ENCODE data around the gene CELSR1.

CELSR1 gene

GRCh38 chr22:46326066-46326680, 211.2 kb downstream of the CELSR1 start:
- H3K9me3 ChIP-seq: no peaks in the 10 kb centered on the region
- H3K27ac ChIP-seq: no peak overlapping the region
- TF ChIP-seq, protein P1, sequence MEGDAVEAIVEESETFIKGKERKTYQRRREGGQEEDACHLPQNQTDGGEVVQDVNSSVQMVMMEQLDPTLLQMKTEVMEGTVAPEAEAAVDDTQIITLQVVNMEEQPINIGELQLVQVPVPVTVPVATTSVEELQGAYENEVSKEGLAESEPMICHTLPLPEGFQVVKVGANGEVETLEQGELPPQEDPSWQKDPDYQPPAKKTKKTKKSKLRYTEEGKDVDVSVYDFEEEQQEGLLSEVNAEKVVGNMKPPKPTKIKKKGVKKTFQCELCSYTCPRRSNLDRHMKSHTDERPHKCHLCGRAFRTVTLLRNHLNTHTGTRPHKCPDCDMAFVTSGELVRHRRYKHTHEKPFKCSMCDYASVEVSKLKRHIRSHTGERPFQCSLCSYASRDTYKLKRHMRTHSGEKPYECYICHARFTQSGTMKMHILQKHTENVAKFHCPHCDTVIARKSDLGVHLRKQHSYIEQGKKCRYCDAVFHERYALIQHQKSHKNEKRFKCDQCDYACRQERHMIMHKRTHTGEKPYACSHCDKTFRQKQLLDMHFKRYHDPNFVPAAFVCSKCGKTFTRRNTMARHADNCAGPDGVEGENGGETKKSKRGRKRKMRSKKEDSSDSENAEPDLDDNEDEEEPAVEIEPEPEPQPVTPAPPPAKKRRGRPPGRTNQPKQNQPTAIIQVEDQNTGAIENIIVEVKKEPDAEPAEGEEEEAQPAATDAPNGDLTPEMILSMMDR (IDR thresholded peaks at IDR 0.05): no peak
- no peak overlapping the region for H3K4me3 ChIP-seq (ENCODE audit: low read depth in 1 of 2, low read length in 1 of 2)
- H3K27me3 ChIP-seq: no peaks in the 10 kb centered on the region
- H3K4me1 ChIP-seq (ENCODE audit: control insufficient read depth in 1 of 2, insufficient read depth in 1 of 2, low read depth in 1 of 2, low read length in 1 of 2): no peaks in the 10 kb centered on the region
- H3K36me3 ChIP-seq: peaks cover 95% of the 10 kb centered on the region

GRCh38 chr22:46323162-46323561, 214.3 kb downstream of the CELSR1 start:
- no peaks in the 10 kb centered on the region for H3K9me3 ChIP-seq
- H3K4me3 ChIP-seq (ENCODE audit: low read depth in 1 of 2, low read length in 1 of 2): no peak overlapping the region
- H3K27ac ChIP-seq: no peak overlapping the region
- H3K27me3 ChIP-seq: no peaks in the 10 kb centered on the region
- H3K36me3 ChIP-seq: peaks cover 96% of the 10 kb centered on the region
- TF ChIP-seq, protein P1 (IDR thresholded peaks at IDR 0.05): no peak
- H3K4me1 ChIP-seq (ENCODE audit: control insufficient read depth in 1 of 2, insufficient read depth in 1 of 2, low read depth in 1 of 2, low read length in 1 of 2): no peaks in the 10 kb centered on the region

DNA sequence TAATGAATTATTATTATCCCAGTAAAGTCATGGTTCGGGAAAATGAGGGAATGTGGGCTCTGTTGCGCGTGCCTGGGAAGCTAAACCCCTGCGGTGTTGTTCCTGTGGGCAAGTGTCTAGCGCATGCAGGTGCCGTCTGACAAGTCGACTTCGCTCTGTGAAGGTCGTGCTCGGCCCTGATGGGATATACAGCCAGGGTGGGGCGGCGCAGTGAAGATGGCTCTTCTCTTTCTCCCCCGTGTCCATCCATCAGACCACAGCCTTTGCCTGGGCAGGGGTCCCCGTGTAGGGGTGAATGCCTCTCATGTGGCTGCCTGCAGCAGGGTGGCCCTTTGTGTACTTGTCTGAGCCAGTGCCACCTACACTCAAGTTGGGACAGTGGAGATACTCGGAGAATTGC, 214.7 kb downstream of the CELSR1 start:
- peaks cover 97% of the 10 kb centered on the region for H3K36me3 ChIP-seq
- H3K27me3 ChIP-seq: no peaks in the 10 kb centered on the region
- H3K9me3 ChIP-seq: no peaks in the 10 kb centered on the region
- no peak overlapping the region for H3K27ac ChIP-seq
- H3K4me1 ChIP-seq (ENCODE audit: control insufficient read depth in 1 of 2, insufficient read depth in 1 of 2, low read depth in 1 of 2, low read length in 1 of 2): no peaks in the 10 kb centered on the region
- H3K4me3 ChIP-seq (ENCODE audit: low read depth in 1 of 2, low read length in 1 of 2): no peak overlapping the region
- TF ChIP-seq, protein P1 (IDR thresholded peaks at IDR 0.05): no peak

DNA sequence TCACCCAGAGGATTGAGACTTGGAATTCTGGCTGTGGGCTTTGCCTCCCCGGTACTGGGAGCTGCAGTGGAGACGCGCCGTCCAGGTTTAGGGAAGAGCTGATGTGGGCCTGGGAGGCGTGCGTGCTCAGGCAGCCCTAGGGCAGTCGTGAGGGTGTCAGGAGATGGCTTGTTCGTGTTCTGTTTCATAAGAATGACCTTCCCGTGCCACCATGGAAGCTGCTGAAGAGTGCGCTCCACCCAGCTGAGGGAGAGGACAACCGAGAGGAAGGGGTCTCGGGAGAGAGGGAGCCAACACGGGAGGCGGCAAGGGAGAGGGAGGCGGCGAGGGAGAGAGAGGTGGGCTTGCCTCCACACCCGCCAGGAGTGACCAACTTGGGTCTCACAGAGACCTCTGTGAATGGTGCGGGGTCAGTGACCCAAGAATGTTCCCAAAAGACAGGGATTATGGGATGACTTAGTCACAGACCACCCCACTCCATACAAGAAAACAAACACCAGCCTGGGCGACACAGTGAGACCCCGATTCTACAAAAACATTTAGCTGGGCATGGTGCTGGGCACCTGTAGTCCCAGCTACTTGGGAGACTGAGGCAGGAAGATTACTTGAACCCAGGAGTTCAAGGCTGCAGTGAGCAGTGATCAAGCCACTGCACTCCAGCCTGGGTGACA, 216.6 kb downstream of the CELSR1 start:
- TF ChIP-seq, protein P1 (IDR thresholded peaks at IDR 0.05): no peak
- no peak overlapping the region for H3K27ac ChIP-seq
- peaks cover 95% of the 10 kb centered on the region for H3K36me3 ChIP-seq
- no peak overlapping the region for H3K4me3 ChIP-seq (ENCODE audit: low read depth in 1 of 2, low read length in 1 of 2)
- H3K4me1 ChIP-seq (ENCODE audit: control insufficient read depth in 1 of 2, insufficient read depth in 1 of 2, low read depth in 1 of 2, low read length in 1 of 2): no peaks in the 10 kb centered on the region
- no peaks in the 10 kb centered on the region for H3K9me3 ChIP-seq
- H3K27me3 ChIP-seq: no peaks in the 10 kb centered on the region

- TF ChIP-seq, protein P1 (IDR thresholded peaks at IDR 0.05): no peak
- H3K27me3 ChIP-seq: no peaks in the 10 kb centered on the region
- H3K36me3 ChIP-seq: peaks cover 95% of the 10 kb centered on the region
- no peak overlapping the region for H3K27ac ChIP-seq
- no peak overlapping the region for H3K4me3 ChIP-seq (ENCODE audit: low read depth in 1 of 2, low read length in 1 of 2)
- H3K4me1 ChIP-seq (ENCODE audit: control insufficient read depth in 1 of 2, insufficient read depth in 1 of 2, low read depth in 1 of 2, low read length in 1 of 2): no peaks in the 10 kb centered on the region
- H3K9me3 ChIP-seq: no peaks in the 10 kb centered on the region
These were observed 217.2 kb downstream of the CELSR1 start for GRCh38 chr22:46320166-46320710.
